ENCODE results near the gene CST6.
"Not testable (repeated sequence)": the region's sequence is repeated elsewhere in the genome, so short reads cannot be mapped to it uniquely, and the experiment has no call there.

CST6 gene

GRCh38 chr11:66020618-66021357 is 9.0 kb downstream of the CST6 start:
- Histone ChIP-seq H3K4me3 (ENCODE audit: low read depth in 1 of 2, low read length in 2 of 2) (no peak overlapping the region), H3K9ac (ENCODE audit: low read length) (no peak overlapping the region), H3K27me3 (ENCODE audit: control insufficient read depth in 1 of 2, insufficient read depth in 2 of 2, low read length in 2 of 2) (peaks cover 0 to 10% of the 10 kb centered on the region in 2 donors), H3K27ac (ENCODE audit: low read depth, low read length) (no peak overlapping the region), H3K36me3 (ENCODE audit: insufficient read depth, low read length) (no peaks in the 10 kb centered on the region), H3K4me1 (ENCODE audit: insufficient read depth, low read length) (no peaks in the 10 kb centered on the region), H3K9me3 (ENCODE audit: low read length) (no peaks in the 10 kb centered on the region)

- Histone ChIP-seq H3K9ac (ENCODE audit: low read length) (no peak overlapping the region), H3K27me3 (ENCODE audit: control insufficient read depth in 1 of 2, insufficient read depth in 2 of 2, low read length in 2 of 2) (peaks cover 0 to 10% of the 10 kb centered on the region in 2 donors), H3K27ac (ENCODE audit: low read depth, low read length) (no peak overlapping the region), H3K4me1 (ENCODE audit: insufficient read depth, low read length) (no peaks in the 10 kb centered on the region), H3K36me3 (ENCODE audit: insufficient read depth, low read length) (no peaks in the 10 kb centered on the region), H3K9me3 (ENCODE audit: low read length) (no peaks in the 10 kb centered on the region), H3K4me3 (ENCODE audit: low read depth in 1 of 2, low read length in 2 of 2) (peak overlapping the region; percentile 21 to 35)
Measured at GRCh38 chr11:66022401-66023185, 10.8 kb downstream of the CST6 start.

GRCh38 chr11:66023186-66023440 is 11.3 kb downstream of the CST6 start:
- H3K4me3 ChIP-seq (ENCODE audit: low read depth in 1 of 2, low read length in 2 of 2); H3K27me3 ChIP-seq (ENCODE audit: control insufficient read depth in 1 of 2, insufficient read depth in 2 of 2, low read length in 2 of 2); H3K27ac ChIP-seq (ENCODE audit: low read depth, low read length); H3K9ac ChIP-seq (ENCODE audit: low read length); H3K4me1 ChIP-seq (ENCODE audit: insufficient read depth, low read length); H3K9me3 ChIP-seq (ENCODE audit: low read length); H3K36me3 ChIP-seq (ENCODE audit: insufficient read depth, low read length): not testable (repeated sequence)

- Histone ChIP-seq H3K4me3 (ENCODE audit: low read depth in 1 of 2, low read length in 2 of 2) (no peak within 1 kb of the TSS), H3K27ac (ENCODE audit: low read depth, low read length) (no peak within 1 kb of the TSS), H3K27me3 (ENCODE audit: control insufficient read depth in 1 of 2, insufficient read depth in 2 of 2, low read length in 2 of 2) (peaks cover 0 to 10% of the 10 kb centered on the region in 2 donors), H3K9ac (ENCODE audit: low read length) (no peak within 1 kb of the TSS), H3K4me1 (ENCODE audit: insufficient read depth, low read length) (no peaks in the 10 kb centered on the region), H3K9me3 (ENCODE audit: low read length) (no peaks in the 10 kb centered on the region), H3K36me3 (ENCODE audit: insufficient read depth, low read length) (no peaks in the 10 kb centered on the region)
Measured at GRCh38 chr11:66026017-66026529, 14.3 kb downstream of the CST6 start, which contains the start of gene CATSPER1. CATSPER1 (minus strand) TSS chr11:66026479; CDS start chr11:66026379, 100 bp downstream.

GRCh38 chr11:66032957-66033735 is 21.3 kb downstream of the CST6 start:
- H3K36me3 ChIP-seq (ENCODE audit: insufficient read depth, low read length) = no peaks in the 10 kb centered on the region
- no peak overlapping the region for H3K27ac ChIP-seq (ENCODE audit: low read depth, low read length)
- no peak overlapping the region for H3K4me3 ChIP-seq (ENCODE audit: low read depth in 1 of 2, low read length in 2 of 2)
- H3K9ac ChIP-seq (ENCODE audit: low read length) = no peak overlapping the region
- H3K9me3 ChIP-seq (ENCODE audit: low read length) = no peaks in the 10 kb centered on the region
- H3K27me3 ChIP-seq (ENCODE audit: control insufficient read depth in 1 of 2, insufficient read depth in 2 of 2, low read length in 2 of 2) = no peaks in the 10 kb centered on the region
- H3K4me1 ChIP-seq (ENCODE audit: insufficient read depth, low read length) = no peaks in the 10 kb centered on the region

GRCh38 chr11:66035653-66036333 is 24.0 kb downstream of the CST6 start:
- Histone ChIP-seq H3K9me3 (ENCODE audit: low read length) (no peaks in the 10 kb centered on the region), H3K9ac (ENCODE audit: low read length) (no peak overlapping the region), H3K36me3 (ENCODE audit: insufficient read depth, low read length) (no peaks in the 10 kb centered on the region), H3K27me3 (ENCODE audit: control insufficient read depth in 1 of 2, insufficient read depth in 2 of 2, low read length in 2 of 2) (no peaks in the 10 kb centered on the region), H3K27ac (ENCODE audit: low read depth, low read length) (no peak overlapping the region), H3K4me3 (ENCODE audit: low read depth in 1 of 2, low read length in 2 of 2) (no peak overlapping the region), H3K4me1 (ENCODE audit: insufficient read depth, low read length) (no peaks in the 10 kb centered on the region)

- no peaks in the 10 kb centered on the region for H3K4me1 ChIP-seq (ENCODE audit: insufficient read depth, low read length)
- H3K27ac ChIP-seq (ENCODE audit: low read depth, low read length) = no peak overlapping the region
- no peaks in the 10 kb centered on the region for H3K36me3 ChIP-seq (ENCODE audit: insufficient read depth, low read length)
- no peak overlapping the region for H3K9ac ChIP-seq (ENCODE audit: low read length)
- H3K4me3 ChIP-seq (ENCODE audit: low read depth in 1 of 2, low read length in 2 of 2) = no peak overlapping the region
- H3K27me3 ChIP-seq (ENCODE audit: control insufficient read depth in 1 of 2, insufficient read depth in 2 of 2, low read length in 2 of 2) = no peaks in the 10 kb centered on the region
- no peaks in the 10 kb centered on the region for H3K9me3 ChIP-seq (ENCODE audit: low read length)
Measured at GRCh38 chr11:66036334-66036710, 24.5 kb downstream of the CST6 start.

- H3K4me1 ChIP-seq (ENCODE audit: insufficient read depth, low read length) = no peaks in the 10 kb centered on the region
- no peaks in the 10 kb centered on the region for H3K27me3 ChIP-seq (ENCODE audit: control insufficient read depth in 1 of 2, insufficient read depth in 2 of 2, low read length in 2 of 2)
- H3K9me3 ChIP-seq (ENCODE audit: low read length) = no peaks in the 10 kb centered on the region
- no peak overlapping the region for H3K27ac ChIP-seq (ENCODE audit: low read depth, low read length)
- H3K4me3 ChIP-seq (ENCODE audit: low read depth in 1 of 2, low read length in 2 of 2) = no peak overlapping the region
- no peaks in the 10 kb centered on the region for H3K36me3 ChIP-seq (ENCODE audit: insufficient read depth, low read length)
- H3K9ac ChIP-seq (ENCODE audit: low read length) = no peak overlapping the region
Measured at GRCh38 chr11:66037327-66037726, 25.5 kb downstream of the CST6 start.

- Histone ChIP-seq H3K27me3 (ENCODE audit: control insufficient read depth in 1 of 2, insufficient read depth in 2 of 2, low read length in 2 of 2) (no peaks in the 10 kb centered on the region), H3K27ac (ENCODE audit: low read depth, low read length) (no peak overlapping the region), H3K36me3 (ENCODE audit: insufficient read depth, low read length) (no peaks in the 10 kb centered on the region), H3K9ac (ENCODE audit: low read length) (no peak overlapping the region), H3K4me1 (ENCODE audit: insufficient read depth, low read length) (no peaks in the 10 kb centered on the region), H3K9me3 (ENCODE audit: low read length) (no peaks in the 10 kb centered on the region), H3K4me3 (ENCODE audit: low read depth in 1 of 2, low read length in 2 of 2) (no peak overlapping the region)
Measured at GRCh38 chr11:66039765-66040164, 28.0 kb downstream of the CST6 start.

- no peaks in the 10 kb centered on the region for H3K36me3 ChIP-seq (ENCODE audit: insufficient read depth, low read length)
- H3K9me3 ChIP-seq (ENCODE audit: low read length) = no peaks in the 10 kb centered on the region
- no peak overlapping the region for H3K9ac ChIP-seq (ENCODE audit: low read length)
- no peaks in the 10 kb centered on the region for H3K4me1 ChIP-seq (ENCODE audit: insufficient read depth, low read length)
- no peak overlapping the region for H3K4me3 ChIP-seq (ENCODE audit: low read depth in 1 of 2, low read length in 2 of 2)
- H3K27me3 ChIP-seq (ENCODE audit: control insufficient read depth in 1 of 2, insufficient read depth in 2 of 2, low read length in 2 of 2) = peaks cover 0 to 6% of the 10 kb centered on the region in 2 donors
- no peak overlapping the region for H3K27ac ChIP-seq (ENCODE audit: low read depth, low read length)
Measured at GRCh38 chr11:66042227-66042995, 30.6 kb downstream of the CST6 start.
